Measurements from ENCODE around the gene KIF3C. TPM values are rescaled to one million over a fixed set of nuclear protein-coding genes. Genes with fewer than 3 reads are reported as not detected.

Gene KIF3C
- total RNA-seq, 4 donors from 2014 or later, result 9.9 to 13.8 (median 11.7) TPM

DNA sequence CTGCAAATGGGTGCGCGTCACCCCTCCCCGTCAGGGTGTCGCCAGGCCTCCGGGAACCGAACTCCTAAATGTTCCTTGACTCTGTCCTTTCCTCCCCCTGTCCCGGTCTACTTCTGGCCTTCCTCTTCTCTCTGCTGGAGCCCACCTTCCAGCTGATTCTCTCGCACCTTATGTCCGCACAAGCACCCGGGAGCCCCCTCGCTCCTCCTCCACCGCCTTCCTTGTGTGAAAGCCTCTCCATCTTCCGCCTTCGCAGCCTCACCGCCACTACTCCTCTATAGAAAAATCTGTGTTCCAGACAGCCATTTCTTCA is 627 bp upstream of the KIF3C start:
- Histone ChIP-seq H3K36me3 (no peaks in the 10 kb centered on the region), H3K27ac (no peak overlapping the region), H3K4me3 (replicated peaks in 1 of 3) (peak overlapping the region; percentile 58 to 91 (median 75)), H3K9me3 (no peaks in the 10 kb centered on the region), H3K27me3 (no peaks in the 10 kb centered on the region), H3K4me1 (peaks cover 7 to 12% of the 10 kb centered on the region in 2 donors)
- TF ChIP-seq CTCF (IDR thresholded peaks at IDR 0.05), result no peak
- TF ChIP-seq POLR2A (IDR thresholded peaks at IDR 0.05), result no peak
- 53 to 58% methylated on average over 15 of the region's 15 CpGs for WGBS, 2 donors
- intact Hi-C loops (cut with DNase I), result loop anchor here (10.0 kb wide), 1 partner anchor 162 kb away; no protein-coding TSS in a partner anchor
- no peak for DNase-seq

DNA sequence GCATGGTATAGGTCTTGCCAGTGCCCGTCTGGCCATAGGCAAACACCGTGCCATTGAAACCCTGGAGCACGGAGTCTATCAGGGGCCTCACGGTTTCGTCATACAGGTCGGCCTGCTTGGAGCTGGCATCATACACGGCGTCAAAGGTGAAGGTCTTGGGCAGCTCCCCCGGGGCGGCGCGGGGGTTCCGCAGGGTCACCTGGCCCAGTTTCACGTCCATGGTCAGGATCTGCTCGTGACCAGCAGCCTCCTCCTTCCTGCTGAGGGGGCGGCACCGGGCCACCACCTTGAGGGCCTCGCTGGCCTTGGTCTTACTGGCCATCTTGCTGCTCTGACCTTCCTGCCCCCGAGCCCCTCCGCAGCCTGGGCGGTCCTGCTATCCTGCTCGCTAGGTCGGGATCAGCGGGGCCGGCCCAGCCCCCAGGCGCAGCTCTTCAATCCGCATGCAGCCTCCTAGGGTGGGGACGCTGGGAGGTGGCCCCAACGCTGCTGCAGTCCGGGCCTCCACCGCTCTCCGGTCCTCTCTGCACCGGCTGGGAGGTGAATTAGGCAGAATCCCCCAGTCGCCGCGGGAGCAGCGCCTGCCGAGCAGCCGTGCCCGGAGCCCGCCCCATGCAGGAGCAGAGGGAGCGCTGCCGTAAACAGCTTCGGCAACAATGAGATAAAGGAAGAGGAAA is 563 bp downstream of the KIF3C start:
- peak overlapping the region; percentile 58 to 91 (median 75) for H3K4me3 ChIP-seq (replicated peaks in 1 of 3)
- DNase-seq, result peak in 1 of 2 donors; percentile 25
- H3K4me1 ChIP-seq, result peaks cover 7 to 16% of the 10 kb centered on the region in 2 donors
- H3K27ac ChIP-seq, result peak overlapping the region in 2 of 3 donors; percentile 12 to 56
- H3K27me3 ChIP-seq, result no peaks in the 10 kb centered on the region
- intact Hi-C loops (cut with DNase I), result loop anchor here (10.0 kb wide), 1 partner anchor 163 kb away; no protein-coding TSS in a partner anchor
- WGBS, 2 donors, result 6 to 19% methylated on average over 17 to 29 of the region's 44 CpGs
- H3K36me3 ChIP-seq, result no peaks in the 10 kb centered on the region
- H3K9me3 ChIP-seq, result no peaks in the 10 kb centered on the region
- TF ChIP-seq CTCF (IDR thresholded peaks at IDR 0.05), result no peak
- TF ChIP-seq POLR2A (IDR thresholded peaks at IDR 0.05), result no peak

- H3K9me3 ChIP-seq, result no peaks in the 10 kb centered on the region
- peaks cover 7 to 16% of the 10 kb centered on the region in 2 donors for H3K4me1 ChIP-seq
- intact Hi-C loops (cut with DNase I), result loop anchor here (10.0 kb wide), 1 partner anchor 164 kb away; no protein-coding TSS in a partner anchor
- TF ChIP-seq POLR2A (IDR thresholded peaks at IDR 0.05), result no peak
- TF ChIP-seq CTCF (IDR thresholded peaks at IDR 0.05), result no peak
- no peak overlapping the region for H3K27ac ChIP-seq
- DNase-seq, result no peak
- H3K36me3 ChIP-seq, result no peaks in the 10 kb centered on the region
- no peak overlapping the region for H3K4me3 ChIP-seq (replicated peaks in 1 of 3)
- WGBS, 2 donors, result 94% methylated on average over 7 to 11 of the region's 14 CpGs
- no peaks in the 10 kb centered on the region for H3K27me3 ChIP-seq
Observed at GRCh38 chr2:25980951-25981350, 1.3 kb downstream of the KIF3C start.

DNA sequence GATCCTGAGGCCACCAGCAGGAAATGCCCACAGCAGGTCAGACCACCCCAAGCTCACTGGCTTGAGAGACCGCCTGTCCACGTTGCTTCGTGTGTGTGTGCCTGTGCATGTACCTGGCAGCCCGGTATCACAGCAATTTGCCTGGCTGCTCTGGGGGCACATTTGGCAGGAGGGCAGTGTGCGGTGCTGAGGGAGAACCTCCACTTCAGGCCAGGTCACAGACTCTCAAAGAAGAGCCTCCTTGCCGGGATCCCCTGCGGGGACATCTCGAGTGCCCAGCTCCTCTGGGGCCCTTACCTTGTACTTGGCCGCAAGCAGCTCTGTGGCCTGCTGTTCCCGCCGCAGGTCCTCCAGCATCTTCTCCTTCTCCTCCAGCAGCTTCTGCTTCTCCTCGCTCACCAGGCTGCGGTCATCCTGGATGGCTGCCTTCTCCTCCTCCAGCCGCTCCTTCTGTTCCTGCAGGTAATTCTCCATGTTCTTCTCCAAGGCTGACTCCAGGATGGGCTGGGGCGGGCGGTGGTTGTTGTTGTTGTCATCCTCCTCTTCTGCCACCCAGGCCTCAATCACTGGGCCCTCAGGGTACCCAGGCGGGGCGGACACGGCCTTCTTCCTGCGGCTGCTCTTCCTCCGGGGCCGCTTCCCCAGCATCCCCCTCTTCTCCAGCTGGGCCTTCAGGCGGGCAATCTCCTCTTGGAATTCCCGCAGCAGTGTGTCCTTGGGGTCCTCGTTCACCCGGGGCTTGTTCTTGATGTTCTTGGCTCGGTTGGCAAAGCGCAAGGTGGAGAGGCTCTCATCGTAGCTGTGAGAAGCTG is 2.0 kb downstream of the KIF3C start:
- Histone ChIP-seq H3K36me3 (no peaks in the 10 kb centered on the region), H3K4me3 (replicated peaks in 1 of 3) (no peak overlapping the region), H3K27ac (no peak overlapping the region), H3K27me3 (no peaks in the 10 kb centered on the region), H3K9me3 (no peaks in the 10 kb centered on the region), H3K4me1 (peaks cover 7 to 16% of the 10 kb centered on the region in 2 donors)
- intact Hi-C loops (cut with DNase I), result loop anchor here (10.0 kb wide), 1 partner anchor 165 kb away; no protein-coding TSS in a partner anchor
- DNase-seq, result no peak
- no peak for TF ChIP-seq CTCF (IDR thresholded peaks at IDR 0.05)
- no peak for TF ChIP-seq POLR2A (IDR thresholded peaks at IDR 0.05)
- 93 to 97% methylated on average over 15 to 27 of the region's 29 CpGs for WGBS, 2 donors

GRCh38 chr2:25979001-25979400 is 3.3 kb downstream of the KIF3C start:
- intact Hi-C loops (cut with DNase I), result no loop called here
- no peak for TF ChIP-seq CTCF (IDR thresholded peaks at IDR 0.05)
- TF ChIP-seq POLR2A (IDR thresholded peaks at IDR 0.05), result no peak
- H3K27ac ChIP-seq, result no peak overlapping the region
- H3K36me3 ChIP-seq, result no peaks in the 10 kb centered on the region
- no peaks in the 10 kb centered on the region for H3K9me3 ChIP-seq
- DNase-seq, result no peak
- no peak overlapping the region for H3K4me3 ChIP-seq (replicated peaks in 1 of 3)
- 81 to 94% methylated on average over 2 of the region's 2 CpGs for WGBS, 2 donors
- no peaks in the 10 kb centered on the region for H3K27me3 ChIP-seq
- peaks cover 7 to 16% of the 10 kb centered on the region in 2 donors for H3K4me1 ChIP-seq

Measured in thyroid gland (tissue), 4 donors.